Spleen (tissue), 11 donors: Measurements from ENCODE around the gene CT47C1. TPM values are rescaled to one million over a fixed set of nuclear protein-coding genes. Genes with fewer than 3 reads are reported as not detected.

Experiments
- DNase-seq: peaks from one replicate; pipeline ENCODE4 v3.0.0-alpha.2; 2020
- H3K27ac ChIP-seq, 8 donors: fragments of 200-600 bp; sonication (generic) in 7 of 8; 1 replicate in 4 of 8; 2 replicates in 4 of 8; pipeline versions ENCODE4 v1.5.0 to v1.8.0; 2016 to 2021; ENCODE audit warnings: inconsistent platforms in 4 of 8, mild to moderate bottlenecking in 4 of 8, moderate library complexity in 1 of 8
- H3K27me3 ChIP-seq, 7 donors: fragments of 200-600 bp; sonication (generic) in 6 of 7; replicated peaks in 1 of 7; 1 replicate in 4 of 7; 2 replicates in 3 of 7; pipeline versions ENCODE4 v1.5.0 to v1.8.0; 2016 to 2021; ENCODE audit warnings: inconsistent platforms in 3 of 7, mild to moderate bottlenecking in 1 of 7
- H3K36me3 ChIP-seq, 6 donors: fragments of 200-600 bp; sonication (generic) in 5 of 6; 1 replicate in 4 of 6; 2 replicates in 2 of 6; pipeline versions ENCODE4 v1.5.0 to v1.8.0; 2016 to 2021; ENCODE audit warnings: inconsistent platforms in 2 of 6
- H3K4me1 ChIP-seq, 6 donors: fragments of 200-600 bp; sonication (generic) in 5 of 6; 1 replicate in 3 of 6; 2 replicates in 3 of 6; pipeline versions ENCODE4 v1.5.0 to v1.8.0; 2016 to 2021; ENCODE audit warnings: inconsistent platforms in 3 of 6
- H3K4me3 ChIP-seq, 8 donors: fragments of 200-600 bp; sonication (generic) in 7 of 8; 1 replicate in 4 of 8; 2 replicates in 4 of 8; pipeline versions ENCODE4 v1.5.0 to v1.8.0; 2016 to 2021; ENCODE audit warnings: inconsistent platforms in 4 of 8, mild to moderate bottlenecking in 4 of 8, moderate library complexity in 2 of 8
- H3K9me3 ChIP-seq, 8 donors: fragments of 200-600 bp; sonication (generic) in 7 of 8; 1 replicate in 4 of 8; 2 replicates in 4 of 8; pipeline versions ENCODE4 v1.5.0 to v1.8.0; 2016 to 2021; ENCODE audit warnings: inconsistent platforms in 4 of 8
- CTCF ChIP-seq, 11 experiments: fragments of 200-600 bp in 7 of 11; fragments of 450-650 bp in 4 of 11; sonication (generic) in 4 of 11; IDR thresholded peaks in 8 of 11; conservative IDR thresholded peaks in 3 of 11; 1 replicate in 7 of 11; 2 replicates in 4 of 11; pipeline versions ENCODE4 v1.4.0 to v1.8.0; 2016 to 2021; ENCODE audit warnings: antibody characterized with exemption in 11 of 11, inconsistent platforms in 4 of 11, mild to moderate bottlenecking in 1 of 11
- POLR2A ChIP-seq, 3 donors: fragments of 450-650 bp; IDR thresholded peaks; one replicate each; pipeline ENCODE4 v1.5.1; 2017; ENCODE audit warnings: antibody characterized with exemption in 3 of 3, mild to moderate bottlenecking in 1 of 3
- POLR2AphosphoS5 ChIP-seq, 3 donors: sonication (generic); formaldehyde crosslinking; IDR thresholded peaks; one replicate each; pipeline ENCODE4 v1.5.1; 2017; ENCODE audit warnings: antibody characterized with exemption in 3 of 3
- WGBS, 5 donors: extraction: QIAGEN DNeasy Blood & Tissue Kit in 3 of 5; methylation state at CpG; one replicate each; pipeline versions ENCODE4 v1.1.5 to v1.1.7; 2013 to 2018; 5-methylcytosine and 5-hydroxymethylcytosine counted together
- intact Hi-C: fragments of 100-400 bp; cut with DNase I; formaldehyde crosslinking; loops from one replicate; pipeline ENCODE4 v1.15.0; 2023; ENCODE audit warnings: low total_unique reads
- polyA plus RNA-seq, 3 donors: library from polyadenylated mRNA; stranded (reverse); fragments of 200-250 nt; gene quantifications; one replicate each; pipeline ENCODE4 v1.2.1, GENCODE V29; 2013
- total RNA-seq, 7 donors: library from RNA; depleted of rRNA in 3 of 7; stranded (reverse); fragments of >200 nt in 3 of 7; fragmentation: NEBNext Ultra II Directional in 4 of 7; extraction: Animal tissue kit (Norgen Biotek cat#: 25700) in 4 of 7; gene quantifications; one replicate each; pipeline versions ENCODE4 v1.1.0 to v1.2.1, GENCODE V29; 2016 to 2021
- donor health status: healthy with polysubstance abuse.
- donor health status: DM: no; HTN: no; CAD: no; lungs with moderate emphysema.
- donor health status: DM: no; HTN: no; CAD: no.
- donor health status: Bipolar disorder and iron deficiency.
- donor health status: healthy.
- donor health status: DM: no; HTN: no; CAD: no.
- donor health status: DM: yes; HTN: yes; CAD: no.

The CT47C1 gene
- total and polyA plus RNA-seq, 10 donors, result not detected

- intact Hi-C loops, result no loop called here
- no peaks in the 10 kb centered on the region for H3K36me3 ChIP-seq
- no peak for DNase-seq
- TF ChIP-seq CTCF (IDR thresholded peaks at IDR 0.05 in 8 of 11, conservative IDR thresholded peaks at IDR 0.05 in 3 of 11) (no peak), POLR2AphosphoS5 (IDR thresholded peaks at IDR 0.05) (no peak)
- peaks cover 0 to 6% (median 0%) of the 10 kb centered on the region in 7 donors for H3K27me3 ChIP-seq
- H3K4me3 ChIP-seq, result no peak overlapping the region
- no peaks in the 10 kb centered on the region for H3K9me3 ChIP-seq
- H3K4me1 ChIP-seq, result no peaks in the 10 kb centered on the region
- no peak overlapping the region for H3K27ac ChIP-seq
Observed at GRCh38 chrX:119095936-119096335, 23.1 kb downstream of the CT47C1 start.

- no peaks in the 10 kb centered on the region for H3K9me3 ChIP-seq
- no peak overlapping the region for H3K4me3 ChIP-seq
- H3K4me1 ChIP-seq, result no peaks in the 10 kb centered on the region
- H3K36me3 ChIP-seq, result no peaks in the 10 kb centered on the region
- WGBS, 5 donors, result 68 to 100% (median 91%) methylated on average over 1 of the region's 1 CpG
- no peak for TF ChIP-seq POLR2AphosphoS5 (IDR thresholded peaks at IDR 0.05)
- TF ChIP-seq POLR2A (IDR thresholded peaks at IDR 0.05), result no peak
- no peak for TF ChIP-seq CTCF (IDR thresholded peaks at IDR 0.05 in 8 of 11, conservative IDR thresholded peaks at IDR 0.05 in 3 of 11)
- peaks cover 0 to 6% (median 0%) of the 10 kb centered on the region in 7 donors for H3K27me3 ChIP-seq
- H3K27ac ChIP-seq, result no peak overlapping the region
- intact Hi-C loops, result no loop called here
- no peak for DNase-seq
Observed at GRCh38 chrX:119101168-119101567, 28.4 kb downstream of the CT47C1 start.

- Histone ChIP-seq H3K27me3 (peaks cover 0 to 6% (median 0%) of the 10 kb centered on the region in 7 donors), H3K27ac (no peak overlapping the region), H3K4me1 (no peaks in the 10 kb centered on the region), H3K4me3 (no peak overlapping the region), H3K9me3 (no peaks in the 10 kb centered on the region), H3K36me3 (no peaks in the 10 kb centered on the region)
- intact Hi-C loops, result no loop called here
- no peak for DNase-seq
- no peak for TF ChIP-seq CTCF (IDR thresholded peaks at IDR 0.05 in 8 of 11, conservative IDR thresholded peaks at IDR 0.05 in 3 of 11)
- no peak for TF ChIP-seq POLR2AphosphoS5 (IDR thresholded peaks at IDR 0.05)
- no peak for TF ChIP-seq POLR2A (IDR thresholded peaks at IDR 0.05)
Observed at GRCh38 chrX:119105826-119106225, 33.0 kb downstream of the CT47C1 start.

- intact Hi-C loops, result no loop called here
- H3K4me1 ChIP-seq, result no peaks in the 10 kb centered on the region
- H3K36me3 ChIP-seq, result no peaks in the 10 kb centered on the region
- no peak for DNase-seq
- no peak overlapping the region for H3K4me3 ChIP-seq
- no peaks in the 10 kb centered on the region for H3K9me3 ChIP-seq
- TF ChIP-seq POLR2A (IDR thresholded peaks at IDR 0.05), result no peak
- TF ChIP-seq POLR2AphosphoS5 (IDR thresholded peaks at IDR 0.05), result no peak
- no peak for TF ChIP-seq CTCF (IDR thresholded peaks at IDR 0.05 in 8 of 11, conservative IDR thresholded peaks at IDR 0.05 in 3 of 11)
- peaks cover 0 to 6% (median 0%) of the 10 kb centered on the region in 7 donors for H3K27me3 ChIP-seq
- no peak overlapping the region for H3K27ac ChIP-seq
Observed at GRCh38 chrX:119107206-119107605, 34.4 kb downstream of the CT47C1 start.
